HG02884 (cell line): ENCODE measurements around the gene NACA2.
"Not testable (repeated sequence)": the region's sequence is repeated elsewhere in the genome, so short reads cannot be mapped to it uniquely, and the experiment has no call there.

Experiments
- ATAC-seq: cut with Tn5 transposase; IDR thresholded peaks from one replicate; pipeline ENCODE4 v1.9.1; 2021; ENCODE audit warnings: mild to moderate bottlenecking, moderate library complexity; ENCODE audit not compliant: unreplicated experiment

Gene NACA2

GRCh38 chr17:61591018-61591417 lies at the start of gene NACA2:
Gene NACA2 (minus strand): TSS chr17:61591219. CDS start chr17:61591180, 39 bp downstream.
- no peak for ATAC-seq

- no peak for ATAC-seq
These were observed 48.8 kb upstream of the NACA2 start for GRCh38 chr17:61639818-61640217.

- ATAC-seq, result no peak
These were observed 47.1 kb upstream of the NACA2 start for GRCh38 chr17:61638087-61638486.

DNA sequence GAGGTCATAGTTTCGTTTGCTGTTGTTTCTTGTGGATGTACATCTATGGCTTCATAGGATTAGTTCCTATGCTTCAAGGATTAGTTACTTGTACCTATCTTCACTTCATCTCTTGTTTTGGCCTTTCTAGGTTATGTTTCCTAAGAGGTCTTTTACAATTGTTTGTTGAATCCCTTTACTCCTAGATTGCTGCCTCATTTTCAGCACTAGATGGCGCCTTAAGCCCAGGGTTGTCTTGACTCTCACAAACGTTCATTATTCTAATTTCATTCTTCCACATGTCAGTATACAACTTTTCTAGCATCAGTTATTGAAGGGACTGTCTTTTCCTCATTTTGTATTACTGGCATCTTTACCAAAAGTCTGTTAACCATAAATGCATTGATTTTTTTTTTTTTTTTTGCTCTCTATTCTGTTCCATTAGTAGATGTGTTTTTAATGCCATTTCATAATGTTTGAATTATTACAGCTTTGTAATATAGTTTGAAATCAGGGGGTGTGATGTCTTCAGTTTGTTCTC lies 45.0 kb upstream of the NACA2 start:
- ATAC-seq, result no peak

DNA sequence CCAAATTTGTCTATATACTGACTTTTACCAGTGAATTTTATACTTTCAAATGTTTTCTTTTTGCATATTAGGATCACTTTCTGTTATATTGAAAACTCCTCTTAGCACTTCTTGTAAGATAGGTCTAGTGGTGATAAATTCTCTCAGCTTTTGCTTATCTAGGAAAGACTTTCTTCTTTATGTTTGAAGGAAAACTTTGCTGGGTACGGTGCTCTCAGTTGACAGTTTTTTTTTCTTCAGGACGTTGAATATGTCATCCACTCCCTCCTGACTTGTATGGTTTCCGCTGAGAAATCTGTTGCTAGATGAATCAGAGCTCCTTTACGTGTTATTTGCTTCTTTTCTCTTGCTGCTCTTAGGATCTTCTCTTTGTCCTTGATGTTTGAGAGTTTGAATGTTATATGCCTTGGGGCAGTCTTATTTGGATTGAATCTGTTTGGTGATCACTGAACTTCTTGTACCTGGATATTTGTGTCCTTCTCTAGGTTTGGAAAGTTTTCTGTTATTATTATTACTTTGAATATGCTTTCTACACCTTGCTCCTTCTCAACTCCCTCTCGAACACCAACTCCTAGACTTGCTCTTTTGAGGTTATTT lies 44.0 kb upstream of the NACA2 start:
- no peak for ATAC-seq

DNA sequence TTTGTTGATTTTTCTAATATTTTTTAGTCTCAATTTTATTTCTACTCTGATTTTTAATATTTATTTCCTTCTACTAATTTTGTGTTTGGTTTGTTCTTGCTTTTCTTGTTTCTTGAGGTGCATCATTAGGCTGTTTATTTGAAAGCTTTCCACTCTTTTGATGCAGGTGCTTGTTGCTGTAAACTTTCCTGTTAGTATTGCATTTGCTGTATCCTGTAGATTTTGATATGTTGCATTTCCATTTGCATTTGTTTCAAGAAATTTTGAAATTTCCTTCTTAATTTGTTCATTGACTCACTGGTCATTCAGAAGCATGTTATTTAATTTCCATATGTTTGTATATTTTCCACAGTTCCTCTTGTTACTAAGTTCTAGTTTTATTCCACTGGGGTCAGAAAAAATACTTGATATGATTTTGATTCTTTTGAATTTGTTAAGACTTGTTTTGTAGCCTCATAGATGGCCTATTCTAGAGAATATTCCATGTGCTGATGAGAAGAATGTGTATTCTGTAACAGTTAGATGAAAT lies 43.1 kb upstream of the NACA2 start:
- ATAC-seq, result no peak

DNA sequence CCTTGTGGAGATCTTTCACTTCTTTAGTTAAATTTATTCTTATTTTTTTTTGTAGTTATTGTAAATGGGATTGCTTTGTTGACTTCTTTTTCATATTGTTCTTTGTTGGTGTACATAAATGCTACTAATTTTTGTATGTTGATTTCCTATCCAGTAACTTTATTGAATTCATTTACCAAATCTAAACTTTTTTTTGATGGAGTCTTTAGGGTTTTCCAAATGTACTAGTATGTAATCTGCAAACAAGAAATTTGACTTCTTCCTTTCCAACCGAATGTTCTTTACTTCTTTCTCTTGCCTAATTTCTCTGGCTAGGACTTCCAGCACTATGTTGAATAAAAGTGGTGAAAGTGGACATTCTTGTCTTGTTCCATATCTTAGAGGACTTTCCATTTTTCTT lies 41.8 kb upstream of the NACA2 start:
- no peak for ATAC-seq

DNA sequence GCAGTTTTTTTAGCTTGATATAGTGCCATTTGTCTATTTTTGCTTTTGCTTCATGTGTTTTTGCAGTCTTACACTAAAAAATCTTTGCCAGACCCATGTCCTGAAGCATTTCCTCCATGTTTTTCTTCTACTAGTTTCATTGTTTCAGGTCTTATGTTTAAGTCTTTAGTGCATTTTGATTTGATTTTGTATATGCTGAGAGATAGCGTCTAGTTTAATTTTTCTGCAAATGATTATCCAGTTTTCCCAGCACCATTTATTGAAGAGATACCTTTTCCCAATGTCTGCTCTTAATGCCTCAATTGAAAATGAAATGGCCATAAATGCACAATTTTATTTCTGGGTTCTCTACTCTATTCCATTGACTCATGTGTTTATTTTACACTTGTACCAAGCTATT lies 40.8 kb upstream of the NACA2 start:
- ATAC-seq, result no peak

GRCh38 chr17:61628158-61628557 lies 37.1 kb upstream of the NACA2 start:
- ATAC-seq, result not testable (repeated sequence)

- ATAC-seq, result no peak
These were observed 36.6 kb upstream of the NACA2 start for GRCh38 chr17:61627658-61628057.

DNA sequence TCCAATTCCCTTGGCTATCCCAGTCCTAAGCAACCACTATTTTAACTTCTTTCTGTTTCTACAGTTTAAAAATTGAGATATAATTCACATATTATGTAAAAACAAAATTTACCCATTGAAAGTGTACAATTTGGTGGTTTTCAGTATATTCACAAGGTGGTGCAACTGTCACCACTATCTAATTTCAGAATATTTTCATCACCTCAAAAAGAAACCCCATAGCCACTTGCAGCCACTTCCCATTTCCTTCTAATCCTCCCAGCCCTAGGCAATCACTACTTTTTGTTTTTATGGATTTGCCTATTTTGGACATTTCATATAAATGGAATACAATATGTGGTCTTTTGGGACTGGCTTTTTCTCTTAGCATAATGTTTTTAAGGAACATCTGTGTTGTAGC lies 36.1 kb upstream of the NACA2 start:
- no peak for ATAC-seq

DNA sequence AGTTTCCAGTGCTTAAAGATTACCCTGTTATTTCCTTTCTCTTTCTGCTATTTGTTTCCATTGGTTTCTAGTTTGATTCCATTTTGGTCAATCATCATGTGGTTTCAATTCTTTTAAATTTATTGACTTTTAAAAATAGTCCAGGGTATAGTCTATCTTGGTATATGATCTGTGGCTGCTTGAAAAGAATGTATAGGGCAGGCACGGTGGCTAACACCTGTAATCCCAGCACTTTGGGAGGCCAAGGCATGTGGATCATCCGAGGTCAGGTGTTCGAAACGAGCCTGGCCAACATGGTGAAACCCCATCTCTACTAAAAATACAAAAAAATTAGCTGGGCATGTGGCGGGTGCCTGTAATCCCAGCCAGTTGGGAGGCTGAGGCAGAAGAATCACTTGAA lies 34.5 kb upstream of the NACA2 start:
- ATAC-seq, result no peak

DNA sequence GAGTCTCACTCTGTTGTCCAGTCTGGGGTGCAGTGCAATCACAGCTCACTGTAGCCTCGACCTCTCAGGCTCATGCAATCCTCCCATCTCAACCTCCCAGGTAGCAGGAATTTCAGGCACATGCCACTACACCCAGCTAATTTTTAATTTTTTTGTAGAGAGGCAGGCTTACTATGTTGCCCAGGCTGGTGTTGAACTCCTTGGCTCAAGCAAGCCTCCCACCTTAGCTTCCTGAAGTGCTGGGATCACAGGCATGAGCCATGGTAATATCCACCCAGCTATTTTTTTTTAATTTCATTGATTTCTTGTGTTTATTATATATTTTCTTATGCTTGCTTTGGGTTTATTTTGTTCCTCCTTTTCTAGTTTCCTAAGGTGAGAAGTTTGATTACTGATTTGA lies 33.9 kb upstream of the NACA2 start:
- ATAC-seq, result no peak

DNA sequence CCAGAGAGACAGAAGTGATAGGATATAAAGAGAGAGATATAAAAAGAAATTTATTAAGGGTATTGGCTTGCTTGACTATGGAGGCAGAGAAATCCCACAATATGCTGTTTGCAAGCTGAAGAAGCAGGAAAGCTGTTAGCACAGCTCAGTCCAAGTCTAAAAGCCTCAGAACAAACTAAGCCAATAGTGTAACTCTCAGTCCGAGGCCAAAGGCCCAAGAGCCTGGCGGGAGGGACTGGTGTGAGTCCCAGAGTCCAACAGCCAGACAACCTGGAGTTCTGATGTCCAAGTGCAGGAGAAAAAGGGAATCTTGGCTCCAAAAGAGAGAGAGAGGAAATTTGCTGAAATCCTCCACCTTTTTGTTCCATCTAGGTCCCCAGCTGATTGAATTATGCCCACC lies 30.3 kb upstream of the NACA2 start:
- no peak for ATAC-seq

DNA sequence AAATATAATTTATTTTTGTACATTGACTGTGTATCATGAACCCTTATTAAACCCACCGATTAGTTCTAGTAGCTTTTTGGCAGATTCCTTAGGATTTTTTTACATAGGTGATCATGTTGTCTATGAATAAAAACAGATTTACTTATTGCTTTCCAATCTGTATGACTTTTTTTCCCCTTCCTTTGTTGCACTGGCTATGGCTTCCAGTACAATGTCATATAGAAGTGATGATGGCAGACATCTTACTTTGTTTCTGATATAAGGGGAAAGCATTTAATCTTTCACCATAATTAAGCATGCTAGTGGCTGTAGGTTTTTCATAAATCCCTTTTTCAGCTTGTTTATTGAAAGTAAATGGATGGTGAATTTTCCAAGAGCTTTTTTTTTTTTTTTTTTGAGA lies 28.9 kb upstream of the NACA2 start:
- ATAC-seq, result no peak

GRCh38 chr17:61619493-61619892 lies 28.5 kb upstream of the NACA2 start:
- no peak for ATAC-seq

- no peak for ATAC-seq
These were observed 27.9 kb upstream of the NACA2 start for GRCh38 chr17:61618950-61619349.

- no peak for ATAC-seq
These were observed 26.3 kb upstream of the NACA2 start for GRCh38 chr17:61617330-61617729.

- ATAC-seq, result no peak
These were observed 25.8 kb upstream of the NACA2 start for GRCh38 chr17:61616783-61617182.

- no peak for ATAC-seq
These were observed 23.2 kb upstream of the NACA2 start for GRCh38 chr17:61614219-61614618.

DNA sequence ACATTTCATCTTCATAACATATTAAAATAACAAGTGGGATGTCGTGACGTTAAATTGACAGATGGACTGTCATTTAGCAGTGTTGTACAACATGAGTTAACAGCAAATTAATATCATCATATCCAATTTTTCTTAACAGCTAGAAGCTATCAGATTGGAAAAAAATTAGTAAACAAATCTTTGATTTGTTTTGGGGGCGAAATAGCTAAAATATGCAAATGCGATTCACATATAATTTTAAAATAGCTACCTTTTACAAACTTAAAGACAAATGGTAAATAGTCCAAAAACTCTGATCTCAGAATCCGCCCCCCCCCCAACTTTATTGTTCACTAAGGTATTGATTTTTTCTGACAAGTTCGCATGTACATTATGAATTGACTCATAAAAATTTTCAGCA lies 20.3 kb upstream of the NACA2 start:
- ATAC-seq, result no peak

DNA sequence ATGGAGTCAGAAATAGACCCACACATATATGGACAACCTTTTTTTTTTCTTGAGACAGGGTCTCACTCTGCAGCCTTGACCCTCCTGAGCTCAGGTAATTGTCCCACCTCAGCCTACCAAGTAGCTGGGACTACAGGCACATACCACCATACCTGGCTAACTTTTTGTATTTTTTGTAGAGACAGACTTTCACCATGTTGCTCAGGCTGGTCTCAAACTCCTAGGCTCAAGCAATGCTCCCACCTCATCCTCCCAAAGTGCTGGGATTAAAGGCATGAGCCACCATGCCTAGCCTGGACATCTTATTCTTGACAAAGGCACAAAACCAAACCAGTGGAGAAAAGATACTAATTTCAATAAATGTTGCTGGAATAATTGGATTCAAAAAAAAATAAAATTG lies 14.7 kb upstream of the NACA2 start:
- no peak for ATAC-seq

DNA sequence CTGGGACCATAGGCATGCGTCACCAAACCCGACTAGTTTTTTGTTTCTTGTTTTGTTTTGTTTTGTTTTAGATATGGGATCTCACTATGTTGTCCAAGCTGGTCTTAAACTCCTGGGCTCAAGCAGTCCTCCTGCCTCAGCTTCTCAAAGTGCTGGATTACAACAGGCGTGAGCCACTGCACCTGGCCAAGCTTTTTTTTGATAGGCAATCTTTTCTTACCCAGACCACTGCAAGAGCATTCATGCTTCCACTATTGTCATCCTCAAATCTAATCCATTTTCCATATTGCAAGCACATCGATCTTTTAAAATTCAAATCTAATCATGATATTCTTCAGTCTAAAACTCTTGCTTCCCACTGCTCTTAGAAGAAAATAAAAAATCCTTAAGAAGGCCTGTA lies 10.3 kb upstream of the NACA2 start:
- no peak for ATAC-seq
